GM12892 (cell line): ENCODE measurements around the gene CDC42BPG.
"Not testable (repeated sequence)": the region's sequence is repeated elsewhere in the genome, so short reads cannot be mapped to it uniquely, and the experiment has no call there.

Source experiments
- DNase-seq: peaks from one replicate; pipeline ENCODE4 v3.0.0; 2011; ENCODE audit not compliant: insufficient read length
- FAIRE-seq: peaks from 2 replicates; lab custom pipeline; 2011; peaks lifted over from hg19 to GRCh38; lab: Jason Lieb, UNC
- POLR2A ChIP-seq: IDR thresholded peaks from 2 replicates; pipeline ENCODE4 v1.6.1; 2011; ENCODE audit warnings: low read depth, low read length, control low read depth
- POLR2AphosphoS5 ChIP-seq: IDR thresholded peaks from 2 replicates; pipeline ENCODE4 v1.6.1; 2011; ENCODE audit warnings: low read depth, low read length, control low read depth
- TAF1 ChIP-seq: IDR thresholded peaks from 2 replicates; pipeline ENCODE4 v1.6.1; 2011; ENCODE audit warnings: low read depth, mild to moderate bottlenecking, control low read depth, low read length, borderline replicate concordance

CDC42BPG gene

GRCh38 chr11:64834031-64834722 lies 10.3 kb downstream of the CDC42BPG start:
- FAIRE-seq (no peak), DNase-seq (no peak)
- no peak for TF ChIP-seq POLR2AphosphoS5
- TF ChIP-seq POLR2A, result no peak
- no peak for TF ChIP-seq TAF1

GRCh38 chr11:64833509-64833908 lies 10.9 kb downstream of the CDC42BPG start:
- no peak for FAIRE-seq
- no peak for DNase-seq
- TF ChIP-seq POLR2A, result no peak
- TF ChIP-seq TAF1, result no peak
- no peak for TF ChIP-seq POLR2AphosphoS5

GRCh38 chr11:64833198-64833502 lies 11.3 kb downstream of the CDC42BPG start:
- DNase-seq, result no peak
- no peak for TF ChIP-seq POLR2AphosphoS5
- no peak for TF ChIP-seq TAF1
- TF ChIP-seq POLR2A, result no peak
- no peak for FAIRE-seq

GRCh38 chr11:64832467-64833197 lies 11.8 kb downstream of the CDC42BPG start:
- no peak for TF ChIP-seq POLR2AphosphoS5
- TF ChIP-seq POLR2A, result no peak
- no peak for TF ChIP-seq TAF1
- FAIRE-seq, result no peak

GRCh38 chr11:64831411-64831891 lies 13.0 kb downstream of the CDC42BPG start:
- TF ChIP-seq POLR2A (no peak), TAF1 (no peak), POLR2AphosphoS5 (no peak)
- FAIRE-seq (no peak), DNase-seq (no peak)

More at GRCh38 chr11:64832467-64833197, 11.8 kb downstream of the CDC42BPG start:
- no peak for DNase-seq

- no peak for TF ChIP-seq TAF1
- no peak for TF ChIP-seq POLR2A
- TF ChIP-seq POLR2AphosphoS5, result no peak
- no peak for FAIRE-seq
- DNase-seq, result no peak
Measured at GRCh38 chr11:64829536-64830251, 14.8 kb downstream of the CDC42BPG start.

GRCh38 chr11:64827451-64827839 lies 17.0 kb downstream of the CDC42BPG start:
- TF ChIP-seq TAF1 (no peak), POLR2A (no peak), POLR2AphosphoS5 (no peak)
- FAIRE-seq (no peak), DNase-seq (no peak)

GRCh38 chr11:64826578-64827450 lies 17.6 kb downstream of the CDC42BPG start:
- DNase-seq, result no peak
- FAIRE-seq, result no peak
- TF ChIP-seq TAF1 (no peak), POLR2A (no peak), POLR2AphosphoS5 (no peak)

- DNase-seq (no peak), FAIRE-seq (no peak)
- TF ChIP-seq POLR2AphosphoS5, result no peak
Measured at GRCh38 chr11:64826062-64826461, 18.4 kb downstream of the CDC42BPG start.

- no peak for FAIRE-seq
Measured at GRCh38 chr11:64823568-64824119, 20.8 kb downstream of the CDC42BPG start.

GRCh38 chr11:64817476-64817875 lies 27.0 kb downstream of the CDC42BPG start:
- FAIRE-seq (no peak), DNase-seq (no peak)

More at GRCh38 chr11:64823568-64824119, 20.8 kb downstream of the CDC42BPG start:
- no peak for DNase-seq
- no peak for TF ChIP-seq POLR2A
- no peak for TF ChIP-seq POLR2AphosphoS5
- TF ChIP-seq TAF1, result no peak

GRCh38 chr11:64815433-64815832 lies 29.0 kb downstream of the CDC42BPG start:
- not testable (repeated sequence) for DNase-seq
- FAIRE-seq, result peak; percentile 54

More at GRCh38 chr11:64817476-64817875, 27.0 kb downstream of the CDC42BPG start:
- TF ChIP-seq TAF1 (no peak), POLR2A (no peak), POLR2AphosphoS5 (no peak)
